Fibroblast of mammary gland (primary cell): ENCODE measurements around the gene BACE2.
"Not testable (repeated sequence)": the region's sequence is repeated elsewhere in the genome, so short reads cannot be mapped to it uniquely, and the experiment has no call there.

Source experiments
- DNase-seq: peaks from one replicate; pipeline ENCODE4 v3.0.0-alpha.2; 2010; ENCODE audit warnings: low read depth
- H3K4me3 ChIP-seq: 2 replicates; pipeline ENCODE4 v1.5.1; 2011; ENCODE audit warnings: low read depth, mild to moderate bottlenecking, low read length, moderate library complexity; ENCODE audit not compliant: control insufficient read depth
- CTCF ChIP-seq: conservative IDR thresholded peaks from 2 replicates; pipeline ENCODE4 v1.5.1; 2011; ENCODE audit warnings: low read depth, low read length, inconsistent platforms; ENCODE audit not compliant: control insufficient read depth, insufficient read depth

BACE2 gene

GRCh38 chr21:41294548-41295231 lies 126.7 kb downstream of the BACE2 start:
- H3K4me3 ChIP-seq: no peak overlapping the region
- TF ChIP-seq CTCF: no peak
- DNase-seq: no peak

- no peak overlapping the region for H3K4me3 ChIP-seq
- no peak for DNase-seq
- TF ChIP-seq CTCF: no peak
These were observed 127.8 kb downstream of the BACE2 start for GRCh38 chr21:41295721-41296254.

GRCh38 chr21:41302976-41303375 lies 135.0 kb downstream of the BACE2 start:
- DNase-seq: peak; percentile 11
- TF ChIP-seq CTCF: no peak

GRCh38 chr21:41304068-41304720 lies 136.2 kb downstream of the BACE2 start:
- H3K4me3 ChIP-seq: no peak overlapping the region
- no peak for TF ChIP-seq CTCF
- no peak for DNase-seq

More at GRCh38 chr21:41302976-41303375, 135.0 kb downstream of the BACE2 start:
- H3K4me3 ChIP-seq: no peak overlapping the region

GRCh38 chr21:41307219-41307618 lies 139.3 kb downstream of the BACE2 start:
- TF ChIP-seq CTCF: no peak
- DNase-seq: no peak
- no peak overlapping the region for H3K4me3 ChIP-seq

- DNase-seq, H3K4me3 ChIP-seq: not testable (repeated sequence)
These were observed 145.6 kb downstream of the BACE2 start for GRCh38 chr21:41313285-41314164.
